Measurements from ENCODE around the gene GPR62. TPM values are rescaled to one million over a fixed set of nuclear protein-coding genes. Genes with fewer than 3 reads are reported as not detected.

The GPR62 gene
- total and polyA plus RNA-seq, 9 of the 15 experiments (the other 6 are each of a cell fraction or from before 2014, with no cell fraction given): not detected

- TF ChIP-seq HDGF (IDR thresholded peaks at IDR 0.05): no peak
- TF ChIP-seq FOXK2 (conservative IDR thresholded peaks at IDR 0.05 in 1 of 2, IDR thresholded peaks at IDR 0.05 in 1 of 2; ENCODE audit: low read depth in 2 of 2): 0 out of 4 replicates have a peak, but pooled peaks have one; percentile 17 to 18
- no peak for TF ChIP-seq MEF2A (IDR thresholded peaks at IDR 0.05; ENCODE audit: control insufficient read depth, low read depth, low read length)
- no peak for TF ChIP-seq ZNF696 (CRISPR knock-in tag; conservative IDR thresholded peaks at IDR 0.05)
- TF ChIP-seq TRIM25 (IDR thresholded peaks at IDR 0.05; ENCODE audit: borderline replicate concordance): 0 out of 2 replicates have a peak, but pooled peaks have one; percentile 66
- TF ChIP-seq CEBPG (CRISPR knock-in tag; IDR thresholded peaks at IDR 0.05): no peak
- TF ChIP-seq CEBPG (tag; conservative IDR thresholded peaks at IDR 0.05 in 1 of 2, IDR thresholded peaks at IDR 0.05 in 1 of 2): no peak
- no peak for TF ChIP-seq NCOA2 (IDR thresholded peaks at IDR 0.05; ENCODE audit: partially characterized antibody in 2 of 2)
- TF ChIP-seq ZBTB40 (IDR thresholded peaks at IDR 0.05): peak; percentile 4; the same call in 1 of the 2 replicates
- no peak for TF ChIP-seq ZBTB40 (CRISPR knock-in tag; IDR thresholded peaks at IDR 0.05)
- 0 out of 2 replicates have a peak, but pooled peaks have one; percentile 3 for TF ChIP-seq NBN (IDR thresholded peaks at IDR 0.05; ENCODE audit: low read depth)
- peak; percentile 95 for TF ChIP-seq SUPT5H (IDR thresholded peaks at IDR 0.05)
- no peak for TF ChIP-seq HNRNPUL1 (IDR thresholded peaks at IDR 0.05; ENCODE audit: low read length)
- no peak for TF ChIP-seq CEBPB (tag; IDR thresholded peaks at IDR 0.05)
- TF ChIP-seq POLR2B (IDR thresholded peaks at IDR 0.05; ENCODE audit: low read depth, partially characterized antibody): peak; percentile 93
- TF ChIP-seq PTBP1 (IDR thresholded peaks at IDR 0.05; ENCODE audit: low read depth, low read length): no peak
Measured at GRCh38 chr3:51983578-51984268, 28.5 kb downstream of the GPR62 start (continued).

Measured in K562 (cell line).